CD4-positive, alpha-beta T cell treated with Interleukin-12 subunit alpha and Interleukin-12 subunit beta, for 1 hour (primary cell): ENCODE results near the gene TBC1D2.
"Not testable (repeated sequence)": the region's sequence is repeated elsewhere in the genome, so short reads cannot be mapped to it uniquely, and the experiment has no call there.

ENCODE experiments used
- DNase-seq: peaks from one replicate; pipeline ENCODE4 v3.0.0-alpha.2; 2020

Gene TBC1D2, protein sequence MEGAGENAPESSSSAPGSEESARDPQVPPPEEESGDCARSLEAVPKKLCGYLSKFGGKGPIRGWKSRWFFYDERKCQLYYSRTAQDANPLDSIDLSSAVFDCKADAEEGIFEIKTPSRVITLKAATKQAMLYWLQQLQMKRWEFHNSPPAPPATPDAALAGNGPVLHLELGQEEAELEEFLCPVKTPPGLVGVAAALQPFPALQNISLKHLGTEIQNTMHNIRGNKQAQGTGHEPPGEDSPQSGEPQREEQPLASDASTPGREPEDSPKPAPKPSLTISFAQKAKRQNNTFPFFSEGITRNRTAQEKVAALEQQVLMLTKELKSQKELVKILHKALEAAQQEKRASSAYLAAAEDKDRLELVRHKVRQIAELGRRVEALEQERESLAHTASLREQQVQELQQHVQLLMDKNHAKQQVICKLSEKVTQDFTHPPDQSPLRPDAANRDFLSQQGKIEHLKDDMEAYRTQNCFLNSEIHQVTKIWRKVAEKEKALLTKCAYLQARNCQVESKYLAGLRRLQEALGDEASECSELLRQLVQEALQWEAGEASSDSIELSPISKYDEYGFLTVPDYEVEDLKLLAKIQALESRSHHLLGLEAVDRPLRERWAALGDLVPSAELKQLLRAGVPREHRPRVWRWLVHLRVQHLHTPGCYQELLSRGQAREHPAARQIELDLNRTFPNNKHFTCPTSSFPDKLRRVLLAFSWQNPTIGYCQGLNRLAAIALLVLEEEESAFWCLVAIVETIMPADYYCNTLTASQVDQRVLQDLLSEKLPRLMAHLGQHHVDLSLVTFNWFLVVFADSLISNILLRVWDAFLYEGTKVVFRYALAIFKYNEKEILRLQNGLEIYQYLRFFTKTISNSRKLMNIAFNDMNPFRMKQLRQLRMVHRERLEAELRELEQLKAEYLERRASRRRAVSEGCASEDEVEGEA

DNA sequence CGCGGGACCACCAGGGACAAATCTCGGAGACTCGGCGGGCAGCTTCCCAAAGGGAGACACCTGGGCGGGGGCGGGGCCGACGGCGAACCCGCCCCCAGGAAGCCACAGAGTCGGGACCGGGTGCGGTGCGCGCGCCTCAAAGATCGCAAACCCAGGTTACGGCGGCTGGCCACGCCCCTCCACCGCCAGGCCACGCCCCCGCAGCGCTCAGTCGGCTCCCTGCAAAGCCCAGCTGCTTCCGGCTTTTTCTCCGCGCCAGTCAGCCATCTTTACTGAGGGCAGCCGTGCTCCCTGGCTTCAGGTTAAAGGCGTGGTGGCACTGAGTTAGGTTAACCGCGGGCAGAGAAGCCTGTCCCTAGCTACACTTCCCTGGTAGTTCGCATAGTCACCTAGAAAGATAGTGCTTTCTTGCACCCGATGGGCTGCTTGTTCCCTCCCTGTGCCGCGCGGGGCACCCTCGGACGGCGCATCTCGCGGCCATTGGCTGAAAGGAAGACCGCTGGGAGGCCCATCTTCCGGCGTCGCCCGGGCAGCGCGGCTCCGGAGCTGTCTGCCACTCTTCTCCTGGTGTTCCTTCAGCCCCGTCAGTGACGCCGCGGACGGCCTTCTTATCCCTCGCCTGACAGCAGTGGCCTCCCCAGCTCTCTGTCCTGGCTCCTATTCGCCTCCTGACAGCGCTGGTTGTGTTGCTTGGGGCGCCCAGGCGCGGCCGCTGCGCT, at the start of gene TBC1D2:
TBC1D2 (minus strand) TSS at position 72 of the 719 bp plus-strand sequence. CDS start 108 bp downstream, outside the sequence.
- DNase-seq = peak; percentile 99

DNA sequence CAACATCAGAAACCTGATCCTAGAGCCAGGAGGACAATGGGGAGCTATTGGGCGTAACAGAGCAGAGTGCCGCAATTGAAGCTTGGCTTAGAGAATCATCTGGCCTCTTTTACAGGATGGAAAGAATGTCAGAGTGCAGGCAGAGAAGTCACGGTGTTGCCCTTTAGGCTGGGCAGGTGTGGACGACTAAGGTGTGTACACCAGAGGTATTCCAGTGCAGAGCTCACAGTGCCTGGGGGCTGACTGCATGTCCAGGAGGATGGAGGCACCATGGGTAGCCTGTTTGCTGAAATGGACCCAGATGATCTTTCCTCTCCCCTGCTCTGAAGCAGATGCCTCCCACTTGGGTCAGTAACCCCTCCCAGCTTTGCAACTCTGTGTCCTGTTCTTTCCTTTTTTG, 48.9 kb upstream of the TBC1D2 start:
- no peak for DNase-seq

DNA sequence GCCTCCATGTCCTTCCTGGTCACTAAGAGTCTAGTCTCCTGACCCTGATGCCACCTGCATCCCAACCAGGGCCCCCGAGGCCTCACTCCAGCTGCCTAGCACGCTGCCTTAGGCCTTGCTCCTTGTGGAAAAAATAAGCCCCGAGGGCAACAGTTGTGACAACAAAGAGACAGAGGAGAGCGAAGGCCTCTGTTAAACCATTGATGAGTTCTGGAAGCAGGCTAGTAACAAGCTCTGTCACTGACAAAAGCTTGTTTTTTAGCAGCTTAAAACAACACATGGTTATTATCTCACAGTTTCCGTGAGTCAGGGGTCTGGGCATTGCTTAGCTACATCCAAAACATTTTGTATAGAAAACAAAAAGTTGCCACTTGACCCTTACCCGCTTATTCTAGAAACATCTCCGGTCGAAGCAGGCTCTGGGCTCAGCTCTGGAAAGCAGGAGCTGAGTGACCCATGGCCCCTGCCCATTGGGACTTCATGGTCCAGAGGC, 48.2 kb upstream of the TBC1D2 start:
- no peak for DNase-seq

DNA sequence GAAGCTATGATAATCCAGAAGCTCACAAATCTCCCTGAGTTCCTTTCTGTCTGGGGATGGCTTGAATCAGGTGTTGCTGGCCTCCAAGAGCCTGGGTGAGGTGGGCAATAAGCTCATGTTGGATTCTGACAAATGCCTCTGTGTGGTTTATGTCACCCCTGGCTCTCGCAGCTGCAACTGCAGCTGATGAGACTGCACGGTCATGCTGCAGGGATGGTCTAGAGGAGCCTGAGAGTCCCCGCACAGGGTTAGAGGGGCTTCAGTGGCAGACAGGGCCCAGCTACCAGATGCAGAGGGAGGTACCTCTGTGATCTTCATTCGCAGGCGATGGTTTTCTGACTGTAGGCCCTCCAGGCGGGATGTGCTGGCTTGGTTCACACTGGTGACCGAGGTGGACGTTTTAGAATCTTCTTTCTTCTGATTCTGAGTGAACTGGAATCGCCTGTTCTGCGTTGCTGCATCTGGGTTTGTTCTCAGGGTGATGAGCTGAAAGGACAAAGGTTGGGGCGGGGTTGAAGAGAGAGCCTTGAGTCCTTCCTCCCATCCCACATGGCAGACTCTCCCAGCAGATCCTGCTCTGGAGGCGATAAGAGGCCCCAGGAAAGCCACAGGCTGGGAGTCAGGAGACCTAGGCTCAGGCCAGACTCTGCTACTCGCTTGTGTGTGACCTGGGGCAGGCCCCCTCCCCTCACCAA, 47.6 kb upstream of the TBC1D2 start:
- DNase-seq = no peak

DNA sequence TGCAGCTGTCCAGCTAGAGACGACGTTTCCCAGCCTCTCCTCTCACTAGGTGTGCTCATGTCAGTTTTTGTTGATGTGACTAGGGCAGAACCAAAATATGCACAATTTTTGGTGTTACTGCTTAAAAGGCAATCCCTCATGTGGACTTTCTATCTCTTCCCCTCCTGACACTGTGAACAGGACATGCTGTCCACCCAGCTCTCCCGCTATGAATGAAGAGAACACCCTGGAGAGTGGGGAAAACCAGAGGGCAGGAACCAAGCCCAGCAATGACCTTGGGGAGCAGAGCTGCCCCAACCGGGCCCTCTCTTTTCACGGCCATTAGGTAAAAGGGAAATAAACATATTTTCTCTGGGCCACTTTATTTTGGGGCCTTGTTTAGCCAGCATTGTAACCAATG, 46.7 kb upstream of the TBC1D2 start:
- no peak for DNase-seq

DNA sequence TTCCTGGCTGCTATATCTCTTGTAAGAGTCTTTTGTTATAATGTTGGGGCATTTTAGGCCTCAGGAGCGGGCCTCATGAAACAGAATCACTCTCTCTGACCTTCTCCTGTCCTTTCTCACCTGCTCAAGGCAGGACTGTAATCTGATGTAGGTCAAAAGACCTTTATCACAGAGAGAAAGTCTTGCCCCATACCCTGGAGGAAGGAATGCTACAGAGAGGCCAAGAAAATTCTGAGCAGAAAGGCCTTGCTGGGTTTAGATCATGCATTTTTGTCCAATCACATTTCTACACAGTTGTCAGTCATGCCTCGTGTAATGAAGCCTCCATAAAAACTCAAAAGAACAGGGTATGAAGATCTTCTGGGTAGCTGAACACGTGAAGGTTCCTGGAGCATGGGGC, 45.2 kb upstream of the TBC1D2 start:
- no peak for DNase-seq

DNA sequence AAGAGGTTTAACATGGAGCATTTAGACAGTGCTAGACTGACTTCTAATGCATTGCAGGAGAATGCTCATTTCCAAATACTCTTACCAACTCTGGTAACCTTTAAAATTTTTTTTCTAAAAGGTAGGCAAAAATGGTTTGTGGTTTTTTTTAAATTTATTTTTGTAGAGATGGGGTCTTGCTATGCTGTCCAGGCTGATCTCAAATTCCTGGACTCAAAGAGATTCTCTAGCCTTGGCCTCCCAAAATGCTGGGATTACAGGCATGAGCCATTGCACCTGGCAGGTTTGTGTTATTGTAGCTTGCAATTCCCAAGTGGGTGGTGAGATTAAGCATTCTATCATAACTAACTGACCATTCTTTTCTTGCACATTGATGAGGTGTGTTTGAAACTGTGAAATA, 43.0 kb upstream of the TBC1D2 start:
- DNase-seq = no peak

DNA sequence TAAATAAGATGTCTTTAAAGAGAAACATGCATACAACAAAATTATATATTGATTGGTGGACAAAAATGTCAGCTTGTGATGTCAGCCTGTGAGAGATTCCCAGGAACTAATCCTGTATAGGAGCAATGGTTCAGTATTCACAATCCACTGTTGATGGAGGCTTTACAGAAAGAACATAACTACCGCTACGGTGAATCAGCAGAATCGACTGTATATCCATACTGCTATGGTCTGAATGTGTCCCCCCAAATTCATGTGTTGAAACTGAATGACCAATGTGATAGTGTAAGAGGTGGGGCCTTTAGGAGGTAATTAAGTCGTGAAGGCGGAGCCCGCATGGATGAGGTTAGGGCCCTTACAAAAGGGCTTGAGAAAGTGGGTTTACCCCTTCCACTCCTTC, 40.4 kb upstream of the TBC1D2 start:
- DNase-seq = no peak

DNA sequence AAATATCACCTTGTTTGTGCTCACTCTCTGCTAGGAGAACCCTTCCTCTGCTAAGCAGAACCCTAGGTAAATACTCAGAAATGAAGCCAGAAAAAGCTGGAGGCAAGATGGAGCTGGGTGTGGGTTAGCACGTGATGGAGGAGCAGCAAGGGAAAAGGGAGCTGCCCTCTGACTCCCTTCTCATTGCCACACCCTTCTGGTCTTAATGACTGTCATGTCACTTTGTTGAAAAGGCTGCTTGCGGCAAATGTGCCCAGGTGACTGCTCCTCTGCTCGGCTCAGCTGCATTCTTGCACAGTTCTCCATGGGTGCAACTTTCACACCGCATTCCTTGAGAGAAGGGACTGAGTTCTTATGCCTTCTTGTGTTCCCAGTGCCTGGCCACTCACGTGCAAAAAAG, 36.4 kb upstream of the TBC1D2 start:
- no peak for DNase-seq

DNA sequence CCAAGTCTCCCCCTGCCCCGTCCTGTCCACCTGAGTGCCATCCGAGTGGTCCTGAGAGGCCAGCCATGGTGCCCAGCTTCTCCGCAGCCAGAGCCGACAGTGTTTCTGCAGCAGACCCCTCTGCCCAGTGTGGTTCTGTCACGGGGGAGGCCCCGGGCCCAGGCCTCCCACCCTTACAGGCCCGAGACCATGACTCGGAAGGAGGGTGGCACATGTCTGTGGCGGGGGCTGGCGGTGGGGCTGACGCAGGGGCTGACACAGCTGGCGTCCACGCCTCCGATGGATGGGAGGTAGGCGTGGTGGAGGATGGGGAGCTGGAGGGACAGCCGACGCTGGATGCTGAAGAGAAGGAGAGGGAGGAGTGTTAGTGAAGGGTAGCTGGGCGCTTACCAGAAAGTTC, 35.0 kb upstream of the TBC1D2 start:
- DNase-seq = no peak

DNA sequence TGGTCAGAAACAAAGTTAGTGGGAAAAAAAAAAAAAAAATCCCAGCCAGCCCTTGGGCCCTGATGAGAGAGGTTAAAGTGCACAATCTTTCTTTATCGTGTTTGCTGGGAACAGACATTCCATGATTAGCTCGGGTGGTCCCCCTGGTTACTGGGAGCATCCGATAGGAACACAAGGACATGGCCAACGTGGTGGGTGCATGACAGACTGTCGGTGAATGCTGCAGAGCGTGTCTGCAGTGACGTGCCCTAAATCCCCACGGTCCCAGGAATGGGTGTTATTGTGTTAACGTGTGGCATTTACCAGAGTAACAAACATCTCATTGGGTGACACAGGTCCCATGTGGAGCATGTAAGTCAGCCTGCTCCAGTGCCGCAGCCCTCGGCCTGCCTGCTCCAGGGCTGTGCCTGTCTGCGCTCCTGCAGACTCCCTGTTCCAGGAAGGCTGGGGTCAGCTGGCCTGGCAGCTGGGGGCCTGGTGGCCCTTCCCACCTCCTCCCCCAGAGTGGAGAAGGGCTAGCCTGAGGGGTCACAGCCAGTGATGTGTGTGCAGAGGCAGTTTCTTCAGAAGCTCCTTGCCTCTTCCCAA, 34.3 kb upstream of the TBC1D2 start:
- no peak for DNase-seq

DNA sequence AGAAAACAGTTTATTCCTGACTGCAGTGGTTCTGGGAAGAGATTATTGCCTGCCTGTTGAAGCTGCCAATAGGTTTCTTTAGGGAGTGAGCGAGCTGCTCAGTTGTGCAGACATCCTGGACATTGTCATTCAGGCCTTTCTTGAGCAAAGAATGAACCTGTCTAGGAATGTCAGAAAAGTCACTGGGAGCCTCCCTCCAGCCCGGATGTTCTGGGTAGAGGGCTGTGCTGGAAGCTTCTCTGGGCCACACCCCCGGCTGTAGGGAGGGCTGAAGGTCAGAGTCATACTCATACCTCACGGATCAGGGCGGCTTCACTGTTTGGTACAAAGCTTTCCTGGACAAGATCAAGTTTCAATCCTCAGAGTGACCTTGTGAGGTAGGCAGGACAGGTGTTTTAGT, 33.4 kb upstream of the TBC1D2 start:
- DNase-seq = no peak

DNA sequence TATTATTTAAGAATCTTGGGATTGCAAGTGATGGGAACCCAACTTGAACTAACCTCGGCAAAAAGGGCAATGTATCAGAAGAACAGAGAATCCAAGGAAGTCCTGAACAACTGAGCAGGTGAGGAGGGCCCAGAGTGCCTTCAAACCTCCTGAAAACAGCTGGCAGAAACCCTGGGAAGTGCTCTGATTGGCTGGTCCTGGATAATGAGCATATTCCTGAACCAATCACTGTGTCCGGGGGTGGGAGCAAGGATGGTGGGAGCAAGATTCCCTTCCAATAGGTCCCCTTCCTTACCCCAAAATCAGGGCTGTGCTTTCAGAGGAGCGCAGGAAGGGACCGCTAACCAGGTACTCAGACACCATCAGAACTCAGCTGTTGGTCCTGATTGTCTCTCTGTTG, 31.9 kb upstream of the TBC1D2 start:
- DNase-seq = no peak

DNA sequence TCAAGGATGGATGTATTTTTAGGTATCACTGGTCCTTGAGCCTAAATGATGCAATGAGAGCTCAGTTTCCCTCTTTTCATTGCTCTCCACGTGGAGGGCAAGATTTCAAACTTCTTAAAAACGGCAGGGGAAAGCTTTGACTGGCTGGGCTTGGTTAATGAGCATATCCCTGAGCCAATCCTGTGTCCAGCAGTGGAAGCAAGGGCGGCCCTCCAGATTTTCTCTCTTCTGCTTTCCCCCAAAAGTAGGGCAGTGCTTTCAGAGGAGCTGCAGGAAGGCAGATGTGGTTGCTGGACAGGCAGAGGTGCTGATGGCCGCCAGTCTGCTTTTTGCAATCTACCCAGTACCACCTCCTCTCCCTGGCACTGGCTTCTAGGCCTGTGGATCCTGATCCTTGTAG, 30.0 kb upstream of the TBC1D2 start:
- no peak for DNase-seq

DNA sequence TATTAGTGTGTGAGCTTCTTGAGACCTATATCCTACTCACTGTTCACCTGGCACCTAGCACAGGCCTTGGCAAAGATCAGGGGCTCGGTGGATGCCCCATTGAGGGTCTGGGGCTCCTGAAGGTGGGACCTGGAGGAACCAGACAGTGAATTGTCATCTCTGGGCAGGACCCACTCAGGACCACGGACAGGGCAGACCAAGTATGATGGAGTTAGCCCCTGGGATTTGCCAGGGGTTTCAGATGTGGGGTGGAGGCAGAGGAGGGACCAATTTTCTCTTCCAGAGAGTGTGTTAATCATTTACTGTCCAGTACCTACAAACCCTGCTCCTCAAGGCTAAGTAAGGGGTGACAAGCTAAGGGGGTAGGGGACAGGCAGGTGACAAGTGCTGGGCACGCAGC, 29.3 kb upstream of the TBC1D2 start:
- DNase-seq = no peak

DNA sequence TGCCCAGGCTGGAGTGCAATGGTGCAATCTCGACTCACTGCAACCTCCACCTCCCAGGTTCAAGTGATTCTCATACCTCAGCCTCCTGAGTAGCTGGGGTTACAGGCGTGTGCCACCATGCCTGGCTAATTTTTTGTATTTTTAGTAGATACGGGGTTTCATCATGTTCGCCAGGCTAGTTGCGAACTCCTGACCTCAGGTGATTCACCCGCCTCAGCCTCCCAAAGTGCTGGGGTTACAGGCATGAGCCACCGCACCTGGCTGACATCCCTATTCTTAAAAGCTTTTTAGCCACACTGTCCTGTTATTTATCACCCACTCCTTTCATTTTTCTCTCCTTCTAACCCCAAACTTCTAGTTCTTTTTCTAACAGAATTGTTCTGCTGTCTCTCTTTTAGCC, 27.7 kb upstream of the TBC1D2 start:
- not testable (repeated sequence) for DNase-seq

DNA sequence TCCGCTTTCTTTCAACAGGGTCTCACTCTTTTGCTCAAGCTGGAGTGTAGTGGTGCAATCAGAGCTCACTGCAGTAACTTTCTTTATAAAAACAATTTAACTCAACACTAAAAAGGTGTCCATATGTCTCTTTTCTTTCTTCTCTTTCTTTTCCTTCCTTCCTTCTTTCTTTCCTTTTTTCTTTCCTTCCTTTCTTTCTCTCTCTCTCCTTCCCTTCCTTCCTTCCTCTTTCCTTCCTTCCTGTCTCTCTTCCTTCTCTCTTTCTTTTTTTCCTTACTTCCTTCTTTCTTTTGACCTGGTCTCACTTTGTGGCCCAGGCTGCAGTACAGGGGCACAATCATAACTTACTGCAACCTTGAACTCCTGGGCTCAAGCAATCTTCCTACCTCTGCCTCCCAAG, 25.8 kb upstream of the TBC1D2 start:
- no peak for DNase-seq

DNA sequence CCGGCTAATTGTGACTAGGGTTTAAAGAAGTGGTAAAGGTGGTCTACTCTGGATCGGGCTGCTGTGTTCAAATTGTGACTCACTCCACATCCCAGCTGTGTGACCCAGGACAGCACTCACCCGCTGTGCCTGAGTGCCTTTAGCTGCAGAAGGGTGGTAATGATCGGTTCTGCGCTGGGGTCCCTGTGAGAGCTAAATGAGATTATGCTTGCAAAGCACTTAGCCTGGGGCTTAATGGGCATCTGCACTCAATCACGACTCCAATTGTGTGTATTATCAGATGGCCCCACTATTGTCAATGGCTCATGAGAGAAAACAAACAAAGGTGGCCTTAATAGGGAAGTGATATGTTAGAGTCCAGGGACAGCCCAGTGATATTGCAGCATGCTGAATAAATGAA, 25.1 kb upstream of the TBC1D2 start:
- no peak for DNase-seq

DNA sequence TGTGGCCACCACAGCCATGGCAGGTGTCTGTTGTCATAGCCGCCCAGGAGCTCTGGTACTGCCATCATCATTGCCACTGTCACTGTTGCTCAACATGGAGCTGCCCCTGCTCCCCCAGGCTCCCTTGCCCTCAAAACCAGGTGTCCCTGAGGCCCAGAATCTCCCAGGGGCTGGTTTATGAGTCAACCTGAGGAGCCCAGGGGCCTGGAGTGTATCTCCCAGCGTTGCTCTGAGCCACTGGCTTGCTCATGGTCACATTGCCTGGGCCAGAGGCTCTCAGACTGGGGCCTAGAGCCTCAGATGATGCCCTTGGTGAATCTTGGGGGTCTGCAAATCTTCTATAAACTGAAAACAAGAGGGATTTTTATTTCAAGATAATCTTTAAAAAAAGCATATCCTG, 24.7 kb upstream of the TBC1D2 start:
- DNase-seq = no peak

DNA sequence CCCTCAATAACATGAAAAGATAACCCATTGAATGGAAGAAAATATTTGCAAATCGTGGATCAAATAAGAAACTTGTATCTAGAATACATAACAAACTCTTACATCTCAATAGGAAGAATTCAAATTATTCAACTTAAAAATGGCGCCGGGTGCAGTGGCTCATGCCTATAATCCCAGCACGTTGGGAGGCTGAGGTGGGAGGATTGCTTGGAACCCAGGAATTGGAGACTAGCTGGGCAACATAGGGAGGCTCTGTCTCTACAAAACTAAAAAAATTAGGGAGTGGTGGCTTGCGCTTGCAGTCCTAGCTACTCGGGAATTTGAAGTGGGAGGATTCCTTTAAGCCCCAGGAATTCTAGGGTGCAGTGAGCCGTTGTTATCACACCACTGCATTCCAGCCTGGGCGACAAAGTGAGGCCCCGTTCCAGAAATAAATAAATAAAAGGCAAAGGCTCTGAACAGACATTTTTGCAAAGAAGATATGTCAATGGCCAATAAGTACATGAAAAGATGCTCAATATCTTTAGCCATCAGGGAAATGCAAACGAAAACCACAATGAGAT, 21.5 kb upstream of the TBC1D2 start:
- DNase-seq = no peak

DNA sequence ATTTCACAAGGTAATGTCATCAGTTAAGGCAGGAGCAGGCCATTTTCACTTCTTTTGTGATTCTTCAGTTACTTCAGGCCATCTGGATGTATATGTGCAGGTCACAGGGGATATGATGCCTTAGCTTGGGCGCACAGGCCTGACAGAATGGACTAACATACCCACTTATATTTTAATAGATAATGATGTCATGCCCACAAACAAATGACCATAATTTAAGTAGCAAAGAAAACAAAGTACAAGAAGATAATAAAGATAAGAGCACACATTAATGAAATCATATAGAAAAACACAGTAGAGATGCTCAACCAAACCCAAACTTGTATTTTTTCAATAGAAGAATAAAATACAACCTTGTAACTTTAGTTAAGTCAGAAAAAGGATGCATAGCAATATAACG, 19.7 kb upstream of the TBC1D2 start:
- DNase-seq = no peak

DNA sequence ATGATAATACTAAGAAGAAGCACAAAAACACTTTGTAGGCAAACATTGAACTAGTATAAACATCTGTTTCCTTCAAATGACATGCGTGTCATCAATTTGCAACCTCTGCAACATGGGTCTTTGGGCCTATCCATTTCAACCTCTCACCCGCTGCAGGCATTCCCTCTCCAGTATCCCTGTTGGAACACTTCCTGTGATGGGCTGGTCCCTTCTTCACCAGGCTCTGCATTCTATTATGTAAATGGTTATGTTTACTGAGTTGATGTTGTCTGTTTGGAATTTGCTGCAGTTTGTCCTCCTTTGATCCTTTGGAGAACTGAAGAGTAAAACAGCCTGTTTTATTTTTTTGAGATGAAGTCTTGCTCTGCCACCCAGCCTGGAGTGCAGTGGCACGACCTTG, 16.6 kb upstream of the TBC1D2 start:
- DNase-seq = no peak
